ENCODE data around the gene SF3B1.
"Not testable (repeated sequence)": the region's sequence is repeated elsewhere in the genome, so short reads cannot be mapped to it uniquely, and the experiment has no call there.

SF3B1 gene, protein sequence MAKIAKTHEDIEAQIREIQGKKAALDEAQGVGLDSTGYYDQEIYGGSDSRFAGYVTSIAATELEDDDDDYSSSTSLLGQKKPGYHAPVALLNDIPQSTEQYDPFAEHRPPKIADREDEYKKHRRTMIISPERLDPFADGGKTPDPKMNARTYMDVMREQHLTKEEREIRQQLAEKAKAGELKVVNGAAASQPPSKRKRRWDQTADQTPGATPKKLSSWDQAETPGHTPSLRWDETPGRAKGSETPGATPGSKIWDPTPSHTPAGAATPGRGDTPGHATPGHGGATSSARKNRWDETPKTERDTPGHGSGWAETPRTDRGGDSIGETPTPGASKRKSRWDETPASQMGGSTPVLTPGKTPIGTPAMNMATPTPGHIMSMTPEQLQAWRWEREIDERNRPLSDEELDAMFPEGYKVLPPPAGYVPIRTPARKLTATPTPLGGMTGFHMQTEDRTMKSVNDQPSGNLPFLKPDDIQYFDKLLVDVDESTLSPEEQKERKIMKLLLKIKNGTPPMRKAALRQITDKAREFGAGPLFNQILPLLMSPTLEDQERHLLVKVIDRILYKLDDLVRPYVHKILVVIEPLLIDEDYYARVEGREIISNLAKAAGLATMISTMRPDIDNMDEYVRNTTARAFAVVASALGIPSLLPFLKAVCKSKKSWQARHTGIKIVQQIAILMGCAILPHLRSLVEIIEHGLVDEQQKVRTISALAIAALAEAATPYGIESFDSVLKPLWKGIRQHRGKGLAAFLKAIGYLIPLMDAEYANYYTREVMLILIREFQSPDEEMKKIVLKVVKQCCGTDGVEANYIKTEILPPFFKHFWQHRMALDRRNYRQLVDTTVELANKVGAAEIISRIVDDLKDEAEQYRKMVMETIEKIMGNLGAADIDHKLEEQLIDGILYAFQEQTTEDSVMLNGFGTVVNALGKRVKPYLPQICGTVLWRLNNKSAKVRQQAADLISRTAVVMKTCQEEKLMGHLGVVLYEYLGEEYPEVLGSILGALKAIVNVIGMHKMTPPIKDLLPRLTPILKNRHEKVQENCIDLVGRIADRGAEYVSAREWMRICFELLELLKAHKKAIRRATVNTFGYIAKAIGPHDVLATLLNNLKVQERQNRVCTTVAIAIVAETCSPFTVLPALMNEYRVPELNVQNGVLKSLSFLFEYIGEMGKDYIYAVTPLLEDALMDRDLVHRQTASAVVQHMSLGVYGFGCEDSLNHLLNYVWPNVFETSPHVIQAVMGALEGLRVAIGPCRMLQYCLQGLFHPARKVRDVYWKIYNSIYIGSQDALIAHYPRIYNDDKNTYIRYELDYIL

GRCh38 chr2:197434541-197435513 lies at the start of gene SF3B1:
Gene SF3B1, minus strand, starts transcription at chr2:197435028. Its CDS starts 29 bp downstream, at chr2:197434999.
- DNase-seq: peak; percentile 99

DNA sequence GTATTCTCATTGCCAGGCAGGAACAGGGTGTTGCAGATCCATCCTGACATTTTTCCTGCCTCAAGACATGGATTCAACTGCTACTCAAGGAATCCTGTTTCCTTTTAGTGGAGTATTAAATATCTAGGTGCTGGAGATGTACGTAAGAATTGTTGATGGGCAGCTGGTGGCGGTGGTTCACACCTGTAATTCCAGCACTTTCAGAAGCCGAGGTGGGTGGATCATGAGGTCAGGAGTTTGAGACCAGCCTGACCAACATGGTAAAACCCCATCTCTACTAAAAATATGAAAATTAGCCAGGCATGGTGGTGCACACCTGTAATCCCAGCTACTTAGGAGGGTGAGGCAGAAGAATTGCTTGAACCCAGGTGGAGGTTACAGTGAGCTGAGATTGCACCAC lies 49.4 kb upstream of the SF3B1 start:
- not testable (repeated sequence) for DNase-seq

DNA sequence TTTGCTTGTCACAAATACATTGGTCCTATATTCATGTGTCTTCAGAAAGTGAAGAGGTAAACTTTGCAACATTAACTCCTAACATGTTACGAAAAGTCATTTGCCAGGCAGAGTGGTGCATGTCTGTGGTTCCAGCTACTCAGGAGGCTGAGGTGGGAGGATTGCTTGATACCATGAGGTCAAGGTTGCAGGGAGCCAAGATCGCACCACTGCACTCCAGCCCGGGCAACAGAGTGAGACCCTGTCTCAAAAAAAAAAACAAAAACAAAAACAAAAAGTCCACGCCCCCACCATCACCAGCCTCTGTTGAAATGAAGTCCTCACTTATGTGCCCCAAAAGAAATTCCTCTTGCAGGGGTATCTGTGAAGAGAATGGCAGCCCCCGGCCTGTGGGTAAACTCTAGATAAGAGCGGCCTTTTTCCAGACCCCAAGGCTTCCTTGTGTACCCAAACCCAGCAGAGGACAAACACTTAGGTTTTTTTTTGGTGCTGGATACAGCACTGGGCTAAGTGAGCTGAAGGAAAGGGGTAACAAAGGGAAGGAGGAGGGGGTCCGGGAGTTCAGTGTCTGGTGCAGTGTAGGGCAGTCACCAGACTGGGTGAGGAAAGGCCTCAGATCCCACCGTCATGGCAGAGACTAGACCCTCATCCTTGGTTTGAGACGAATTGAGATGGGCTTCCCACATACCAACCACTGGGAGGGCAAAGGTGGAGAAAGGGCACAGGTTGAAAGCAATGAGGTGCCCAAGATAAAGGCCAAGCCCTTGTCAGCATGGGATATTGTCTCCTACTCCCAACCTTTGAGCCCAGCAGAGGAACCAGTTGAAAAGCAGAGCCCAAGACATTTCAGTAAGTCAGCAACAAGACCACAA lies 45.6 kb upstream of the SF3B1 start:
- DNase-seq: no peak

DNA sequence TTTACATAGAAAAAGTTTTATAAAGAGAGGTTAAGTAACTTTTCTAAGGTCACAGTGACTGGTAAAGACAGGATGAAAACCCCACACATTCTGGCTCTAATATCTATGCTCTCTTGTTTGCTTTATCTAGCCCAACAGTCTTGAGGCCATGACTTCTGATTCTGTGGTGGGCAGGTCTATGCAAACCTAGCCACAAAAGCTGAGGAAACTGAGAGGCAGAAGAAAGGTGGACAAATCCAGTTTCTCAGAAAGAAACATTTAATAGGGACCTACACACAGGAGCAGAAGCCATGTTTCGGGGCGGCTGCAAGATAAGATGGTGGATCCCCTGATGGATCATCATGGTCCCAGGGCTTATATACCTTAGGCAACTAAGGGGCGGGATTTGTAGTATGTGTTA lies 43.0 kb upstream of the SF3B1 start:
- DNase-seq: no peak

- no peak for DNase-seq
Observed at GRCh38 chr2:197472166-197472565, 37.3 kb upstream of the SF3B1 start.

DNA sequence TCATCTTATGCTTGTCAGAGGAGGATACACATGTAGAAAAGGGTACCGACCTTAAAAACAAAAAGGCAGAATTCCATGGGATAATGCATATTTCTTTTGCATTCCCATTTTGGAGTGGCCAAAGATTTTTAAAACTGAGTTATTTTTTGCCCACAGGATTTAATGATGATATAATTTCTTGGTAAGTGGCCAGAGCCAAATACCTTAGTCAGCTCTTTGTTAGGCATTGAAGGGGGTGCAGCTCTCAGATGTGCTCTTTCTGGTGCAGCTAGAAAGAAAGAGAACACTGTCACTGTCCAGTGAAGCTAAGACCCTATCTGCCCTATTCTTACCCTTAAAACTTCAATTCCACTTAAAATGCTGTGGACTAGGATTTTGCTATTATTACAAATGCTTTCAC lies 29.3 kb upstream of the SF3B1 start:
- no peak for DNase-seq

DNA sequence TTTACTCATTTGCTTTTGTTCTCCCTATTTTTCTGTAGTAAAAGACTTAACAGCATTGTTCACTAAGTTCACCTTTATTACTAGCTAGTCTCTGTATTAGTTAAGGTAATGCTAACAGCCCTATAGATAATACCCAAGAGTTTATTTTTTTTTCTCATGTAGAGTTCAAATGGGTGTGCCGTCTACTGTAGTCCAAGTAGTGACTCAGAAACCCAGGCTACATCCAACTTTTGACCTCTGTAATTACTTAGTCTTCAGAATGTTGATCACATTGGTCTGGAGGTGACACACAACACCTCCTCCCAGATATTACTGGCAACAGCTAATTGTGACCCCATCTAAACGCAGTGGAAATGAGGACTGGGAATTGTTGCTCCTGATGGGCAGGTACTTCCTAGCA lies 26.2 kb upstream of the SF3B1 start:
- no peak for DNase-seq

GRCh38 chr2:197460649-197461048 lies 25.8 kb upstream of the SF3B1 start:
- no peak for DNase-seq

GRCh38 chr2:197455428-197455827 lies 20.6 kb upstream of the SF3B1 start:
- no peak for DNase-seq

DNA sequence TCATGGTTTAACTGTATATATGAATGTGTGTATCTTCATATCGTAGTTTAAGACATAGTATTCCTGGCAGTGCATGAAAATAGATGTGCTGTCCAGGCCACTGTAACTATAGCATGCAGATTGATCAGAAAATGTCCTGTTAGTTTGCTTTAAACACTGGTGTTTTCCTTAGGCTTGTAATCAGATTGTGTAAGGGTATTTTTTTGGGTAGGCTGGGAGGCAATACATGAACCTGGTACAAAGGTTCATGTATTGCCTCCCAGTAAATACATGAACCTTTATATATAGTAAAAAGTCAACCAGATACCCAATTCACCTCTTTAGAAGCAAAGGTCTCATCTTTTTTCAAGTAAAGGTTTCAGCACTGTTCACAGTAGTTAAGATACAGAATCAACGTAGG lies 20.1 kb upstream of the SF3B1 start:
- DNase-seq: no peak

- DNase-seq: no peak
Observed at GRCh38 chr2:197453914-197454398, 19.1 kb upstream of the SF3B1 start.

- peak; percentile 99 for DNase-seq
Observed at GRCh38 chr2:197453123-197453913, 18.5 kb upstream of the SF3B1 start, which contains the start of gene COQ10B. Gene COQ10B, plus strand, starts transcription at chr2:197453552. Its CDS starts 9 bp downstream, at chr2:197453561.

DNA sequence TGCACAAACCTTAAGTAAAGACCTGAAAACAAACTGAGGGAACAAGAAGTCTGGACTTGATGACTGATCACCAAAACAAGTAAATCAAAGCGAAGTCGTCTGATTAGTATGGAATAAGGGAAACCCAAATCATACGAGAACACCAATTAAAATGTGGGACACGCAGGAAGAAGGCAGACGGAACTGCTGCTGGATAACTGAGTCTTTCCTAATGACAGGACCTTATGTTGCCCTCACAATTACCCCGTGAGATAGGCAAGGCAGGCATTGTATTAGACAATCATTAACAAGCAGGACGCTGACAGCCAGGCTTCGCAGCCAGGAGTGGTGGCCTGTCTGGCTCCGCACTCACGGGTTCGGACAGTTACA lies 17.9 kb upstream of the SF3B1 start:
- DNase-seq: no peak

DNA sequence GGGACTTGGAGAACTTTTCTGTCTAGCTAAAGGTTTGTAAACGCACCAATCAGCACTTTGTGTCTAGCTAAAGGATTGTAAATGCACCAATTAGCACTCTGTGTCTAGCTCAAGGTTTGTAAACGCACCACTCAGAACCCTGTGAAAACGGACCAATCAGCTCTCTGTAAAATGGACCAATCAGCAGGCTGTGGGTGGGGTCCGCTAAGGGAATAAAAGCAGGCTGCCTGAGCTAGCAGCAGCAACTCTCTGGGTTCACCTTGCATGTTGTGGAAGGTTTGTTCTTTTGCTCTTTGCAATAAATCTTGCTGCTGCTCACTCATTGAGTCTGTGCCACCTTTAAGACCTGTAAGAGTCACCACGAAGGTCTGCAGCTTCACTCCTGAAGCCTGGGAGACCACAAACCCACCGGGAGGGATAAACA lies 16.1 kb upstream of the SF3B1 start:
- not testable (repeated sequence) for DNase-seq

DNA sequence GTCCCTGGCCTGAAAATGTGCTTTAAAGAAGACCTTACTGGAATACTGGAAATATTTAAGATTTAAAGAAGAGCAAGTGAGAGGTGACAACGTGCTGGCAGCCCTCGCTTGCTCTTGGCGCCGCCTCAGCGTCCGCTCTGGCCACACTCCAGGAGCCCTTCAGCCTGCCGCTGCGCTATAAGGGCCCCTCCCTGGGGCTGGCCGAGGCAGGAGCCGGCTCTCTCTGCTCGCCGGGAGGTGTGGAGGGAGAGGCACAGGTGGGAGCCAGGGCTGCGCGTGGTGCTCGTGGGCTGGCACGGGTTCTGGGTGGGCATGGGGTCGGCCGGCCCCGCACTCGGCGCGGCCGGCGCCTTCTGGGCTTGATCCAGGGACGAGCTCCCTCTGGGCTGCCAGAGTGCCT lies 15.6 kb upstream of the SF3B1 start:
- no peak for DNase-seq

- no peak for DNase-seq
Observed at GRCh38 chr2:197446844-197447243, 12.0 kb upstream of the SF3B1 start.

DNA sequence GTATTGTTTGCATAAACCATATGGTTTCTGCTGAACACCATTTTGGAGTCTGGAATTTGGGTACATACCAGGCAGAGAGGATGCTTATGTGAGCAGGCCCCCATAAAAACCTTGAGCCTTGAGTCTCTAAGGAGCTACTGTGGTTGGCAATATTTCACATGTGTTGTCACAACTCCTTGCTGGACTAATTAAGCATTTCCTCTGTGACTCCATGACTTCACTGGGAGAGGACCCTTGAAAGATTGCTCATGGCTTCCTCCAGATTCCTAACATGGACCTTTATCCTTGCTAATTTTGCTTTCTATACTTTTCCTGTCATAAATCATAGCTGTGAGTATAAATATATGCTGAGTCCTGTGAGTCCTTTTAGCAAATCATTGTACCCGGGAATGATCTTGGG lies 10.9 kb upstream of the SF3B1 start:
- no peak for DNase-seq

DNA sequence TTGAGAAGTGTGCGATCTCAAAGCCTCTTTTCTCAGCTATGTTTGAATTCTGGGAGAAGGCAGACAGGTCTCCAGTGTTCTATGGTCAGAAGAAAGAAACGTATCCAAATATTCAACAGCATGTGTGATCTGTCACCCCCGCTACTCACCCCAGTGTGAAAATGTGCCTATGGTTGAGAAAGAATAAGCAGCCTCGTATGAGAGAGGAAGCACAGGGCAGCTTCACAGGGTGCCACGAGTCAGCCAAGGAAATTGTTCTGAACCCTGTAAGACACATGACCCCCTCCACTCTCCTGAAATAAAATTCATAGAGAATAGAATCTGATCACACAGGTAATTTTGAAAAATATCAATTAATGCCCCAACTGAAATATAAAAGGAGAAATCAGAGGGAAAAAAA lies 8.0 kb upstream of the SF3B1 start:
- DNase-seq: no peak

DNA sequence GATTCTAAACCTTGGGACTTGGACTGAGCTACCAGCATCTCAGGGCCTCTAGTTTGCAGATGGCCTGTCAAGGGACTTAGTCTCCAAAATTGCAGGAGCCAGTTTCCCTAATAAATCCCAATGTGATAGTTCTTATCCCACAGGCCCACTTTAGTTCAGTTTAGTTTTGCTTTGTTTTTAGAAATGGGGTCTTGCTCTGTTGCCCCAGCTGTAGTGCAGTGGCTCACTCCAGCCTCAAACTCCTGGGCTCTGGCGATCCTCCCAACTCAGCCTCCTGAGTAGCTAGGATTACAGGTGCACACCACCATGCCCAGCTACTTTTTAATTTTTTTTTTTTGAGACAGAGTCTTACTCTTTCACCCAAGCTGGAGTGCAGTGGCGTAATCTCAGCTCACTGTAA lies 2.6 kb upstream of the SF3B1 start:
- DNase-seq: no peak

Data from CD4-positive, alpha-beta T cell treated with Interleukin-4 for 1 hour (primary cell).